GM21423 (cell line): ENCODE measurements around the gene PSMD12.
"Not testable (repeated sequence)": the region's sequence is repeated elsewhere in the genome, so short reads cannot be mapped to it uniquely, and the experiment has no call there.

Experiments
- ATAC-seq: cut with Tn5 transposase; IDR thresholded peaks from one replicate; pipeline ENCODE4 v1.9.1; 2021; ENCODE audit warnings: mild to moderate bottlenecking, moderate library complexity; ENCODE audit not compliant: unreplicated experiment

PSMD12 gene

GRCh38 chr17:67315865-67316264 lies 50.5 kb downstream of the PSMD12 start:
- ATAC-seq = no peak

- no peak for ATAC-seq
These were observed 54.1 kb downstream of the PSMD12 start for GRCh38 chr17:67312265-67312664.

GRCh38 chr17:67311575-67311974 lies 54.8 kb downstream of the PSMD12 start:
- no peak for ATAC-seq

- ATAC-seq = no peak
These were observed 56.0 kb downstream of the PSMD12 start for GRCh38 chr17:67310406-67310805.

- ATAC-seq = not testable (repeated sequence)
These were observed 60.7 kb downstream of the PSMD12 start for GRCh38 chr17:67305446-67306235.

GRCh38 chr17:67297454-67297960 lies 68.9 kb downstream of the PSMD12 start:
- ATAC-seq = no peak

GRCh38 chr17:67294451-67295199 lies 71.8 kb downstream of the PSMD12 start:
- ATAC-seq = no peak

GRCh38 chr17:67293251-67294203 lies 72.8 kb downstream of the PSMD12 start:
- peak; percentile 79 for ATAC-seq

GRCh38 chr17:67290711-67291291 lies 75.6 kb downstream of the PSMD12 start:
- ATAC-seq = no peak

- ATAC-seq = no peak
These were observed 76.1 kb downstream of the PSMD12 start for GRCh38 chr17:67290244-67290643.

- ATAC-seq = no peak
These were observed 77.0 kb downstream of the PSMD12 start for GRCh38 chr17:67289181-67289876.
